DOHH2 (cell line): ENCODE data around the gene KISS1R.

Experiments used
- H3F3A ChIP-seq: fragments of 200-600 bp; sonication (generic), shearing (Covaris generic); 2 replicates; pipeline ENCODE4 v1.6.0; 2016; ENCODE audit warnings: antibody characterized with exemption, mild to moderate bottlenecking; ENCODE audit not compliant: control insufficient read depth, insufficient read depth
- H3K27ac ChIP-seq: fragments of 200-600 bp; sonication (generic); 2 replicates; pipeline ENCODE4 v1.5.1; 2014; ENCODE audit warnings: low read depth, mild to moderate bottlenecking, low read length, moderate library complexity
- H3K27me3 ChIP-seq: fragments of 200-600 bp; sonication (generic); 2 replicates; pipeline ENCODE4 v1.6.1; 2014; ENCODE audit warnings: mild to moderate bottlenecking, low read length, mixed read lengths; ENCODE audit not compliant: control insufficient read depth
- H3K36me3 ChIP-seq: fragments of 200-600 bp; sonication (generic); 2 replicates; pipeline ENCODE4 v1.6.1; 2014; ENCODE audit warnings: mild to moderate bottlenecking, low read length, moderate library complexity, mixed read lengths; ENCODE audit not compliant: control insufficient read depth
- H3K4me1 ChIP-seq: fragments of 200-600 bp; sonication (generic); 2 replicates; pipeline ENCODE4 v1.6.1; 2014; ENCODE audit warnings: mild to moderate bottlenecking, low read length, mixed read lengths; ENCODE audit not compliant: control insufficient read depth
- H3K4me2 ChIP-seq: fragments of 200-600 bp; sonication (generic); 2 replicates; pipeline ENCODE4 v1.6.0; 2014; ENCODE audit warnings: mild to moderate bottlenecking, low read length, moderate library complexity
- H3K4me3 ChIP-seq: fragments of 200-600 bp; sonication (generic); 2 replicates; pipeline ENCODE4 v1.5.1; 2014; ENCODE audit warnings: mild to moderate bottlenecking, low read length, mixed read lengths
- H3K79me2 ChIP-seq: fragments of 200-600 bp; sonication (generic); 2 replicates; pipeline ENCODE4 v1.6.1; 2014; ENCODE audit warnings: mild to moderate bottlenecking, low read length, mixed read lengths; ENCODE audit not compliant: control insufficient read depth
- H3K9me2 ChIP-seq: fragments of 200-600 bp; sonication (generic); replicated peaks from 2 replicates; pipeline ENCODE4 v1.6.1; 2014; ENCODE audit warnings: mild to moderate bottlenecking, low read length, mixed read lengths; ENCODE audit not compliant: control insufficient read depth
- H3K9me3 ChIP-seq: fragments of 200-600 bp; sonication (generic); 2 replicates; pipeline ENCODE4 v1.6.1; 2014; ENCODE audit warnings: antibody characterized with exemption, low read length, mixed read lengths; ENCODE audit not compliant: control insufficient read depth, insufficient read depth
- H4K20me1 ChIP-seq: fragments of 200-600 bp; sonication (generic); 2 replicates; pipeline ENCODE4 v1.6.0; 2014; ENCODE audit warnings: low read depth, mild to moderate bottlenecking, antibody characterized with exemption, low read length, moderate library complexity; ENCODE audit not compliant: control insufficient read depth, insufficient read depth
- EZH2phosphoT487 ChIP-seq: fragments of 200-600 bp; sonication (generic); IDR thresholded peaks from 2 replicates; pipeline ENCODE4 v1.6.1; 2017; ENCODE audit warnings: borderline replicate concordance, mild to moderate bottlenecking, antibody characterized with exemption, low read length, moderate library complexity, mixed read lengths
- TF ChIP-seq, protein P1 (sequence below): fragments of 200-600 bp; sonication (generic); IDR thresholded peaks from one replicate; pipeline ENCODE4 v1.5.1; 2014; ENCODE audit warnings: antibody characterized with exemption, mild to moderate bottlenecking, low read depth, low read length; ENCODE audit not compliant: poor library complexity, severe bottlenecking

KISS1R gene

DNA sequence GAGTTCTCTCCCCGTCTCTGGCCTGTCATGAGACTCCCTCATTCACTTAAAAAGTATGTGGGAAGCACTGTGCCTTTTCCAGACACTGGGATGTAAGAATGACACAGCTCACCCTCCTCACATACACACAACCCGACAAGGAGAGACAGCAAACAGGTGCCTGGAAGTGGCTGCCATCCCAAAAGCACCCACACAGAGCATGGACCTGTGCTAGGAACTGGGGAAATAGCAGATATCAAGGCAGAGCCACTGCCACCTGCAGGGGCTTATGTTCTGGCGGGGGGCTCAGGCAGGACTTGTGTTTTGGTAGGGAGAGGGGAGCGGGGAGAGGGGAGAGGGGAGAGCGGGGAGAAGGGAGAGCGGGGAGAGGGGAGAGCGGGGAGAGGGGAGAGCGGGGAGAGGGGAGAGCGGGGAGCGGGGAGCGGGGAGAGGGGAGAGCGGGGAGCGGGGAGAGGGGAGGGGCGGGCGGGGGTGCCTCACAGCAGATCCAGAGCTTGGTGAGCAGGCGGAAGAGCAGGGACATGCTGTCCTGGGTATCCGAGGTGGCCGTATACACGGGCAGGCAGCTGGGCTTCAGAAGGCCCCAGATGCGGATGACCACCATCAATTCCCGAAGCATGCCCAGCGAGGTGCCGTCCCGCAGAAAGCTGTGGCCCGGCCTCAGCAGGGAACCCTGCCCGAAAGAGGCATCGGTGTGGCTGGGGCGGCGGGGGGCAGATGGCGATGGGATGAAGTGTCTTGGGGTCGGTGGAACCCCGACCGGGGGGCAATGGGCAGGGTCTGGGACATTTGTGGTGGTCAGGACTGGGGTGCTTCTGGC is 45.5 kb upstream of the KISS1R start:
- peaks cover 5% of the 10 kb centered on the region; the same call in 1 of the 2 replicates for H3F3A ChIP-seq
- H3K4me3 ChIP-seq, result peak overlapping the region; percentile 63; the same call in 1 of the 2 replicates
- H3K4me1 ChIP-seq, result peaks cover 9% of the 10 kb centered on the region
- no peak overlapping the region for H3K27ac ChIP-seq
- H3K9me2 ChIP-seq, result no peaks in the 10 kb centered on the region
- no peaks in the 10 kb centered on the region for H3K79me2 ChIP-seq
- H3K36me3 ChIP-seq, result no peaks in the 10 kb centered on the region
- H3K4me2 ChIP-seq, result peak overlapping the region; percentile 71
- H4K20me1 ChIP-seq, result peaks cover 5% of the 10 kb centered on the region
- H3K27me3 ChIP-seq, result no peaks in the 10 kb centered on the region
- no peaks in the 10 kb centered on the region for H3K9me3 ChIP-seq
- TF ChIP-seq, protein P1, sequence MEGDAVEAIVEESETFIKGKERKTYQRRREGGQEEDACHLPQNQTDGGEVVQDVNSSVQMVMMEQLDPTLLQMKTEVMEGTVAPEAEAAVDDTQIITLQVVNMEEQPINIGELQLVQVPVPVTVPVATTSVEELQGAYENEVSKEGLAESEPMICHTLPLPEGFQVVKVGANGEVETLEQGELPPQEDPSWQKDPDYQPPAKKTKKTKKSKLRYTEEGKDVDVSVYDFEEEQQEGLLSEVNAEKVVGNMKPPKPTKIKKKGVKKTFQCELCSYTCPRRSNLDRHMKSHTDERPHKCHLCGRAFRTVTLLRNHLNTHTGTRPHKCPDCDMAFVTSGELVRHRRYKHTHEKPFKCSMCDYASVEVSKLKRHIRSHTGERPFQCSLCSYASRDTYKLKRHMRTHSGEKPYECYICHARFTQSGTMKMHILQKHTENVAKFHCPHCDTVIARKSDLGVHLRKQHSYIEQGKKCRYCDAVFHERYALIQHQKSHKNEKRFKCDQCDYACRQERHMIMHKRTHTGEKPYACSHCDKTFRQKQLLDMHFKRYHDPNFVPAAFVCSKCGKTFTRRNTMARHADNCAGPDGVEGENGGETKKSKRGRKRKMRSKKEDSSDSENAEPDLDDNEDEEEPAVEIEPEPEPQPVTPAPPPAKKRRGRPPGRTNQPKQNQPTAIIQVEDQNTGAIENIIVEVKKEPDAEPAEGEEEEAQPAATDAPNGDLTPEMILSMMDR, result no peak
- no peak for TF ChIP-seq EZH2phosphoT487

- peaks cover 9% of the 10 kb centered on the region for H3K4me1 ChIP-seq
- no peaks in the 10 kb centered on the region for H3K27me3 ChIP-seq
- peaks cover 5% of the 10 kb centered on the region; the same call in 1 of the 2 replicates for H3F3A ChIP-seq
- peak overlapping the region; percentile 63 for H3K4me3 ChIP-seq
- TF ChIP-seq, protein P1, result no peak
- TF ChIP-seq EZH2phosphoT487, result no peak
- no peaks in the 10 kb centered on the region for H3K79me2 ChIP-seq
- no peaks in the 10 kb centered on the region for H3K36me3 ChIP-seq
- no peak overlapping the region for H3K27ac ChIP-seq
- H3K9me3 ChIP-seq, result no peaks in the 10 kb centered on the region
- peak overlapping the region; percentile 71 for H3K4me2 ChIP-seq
- no peaks in the 10 kb centered on the region for H3K9me2 ChIP-seq
- peaks cover 5% of the 10 kb centered on the region for H4K20me1 ChIP-seq
These were observed 44.7 kb upstream of the KISS1R start for GRCh38 chr19:872266-872951.

- Histone ChIP-seq H3K4me2 (0 out of 2 replicates have a peak overlapping the region, but pooled peaks have one; percentile 4), H3K9me3 (no peaks in the 10 kb centered on the region), H3K79me2 (no peaks in the 10 kb centered on the region), H3K4me1 (peaks cover 9% of the 10 kb centered on the region), H3K4me3 (no peak overlapping the region), H3F3A (peaks cover 5% of the 10 kb centered on the region; the same call in 1 of the 2 replicates), H3K27ac (no peak overlapping the region), H4K20me1 (peaks cover 5% of the 10 kb centered on the region), H3K9me2 (no peaks in the 10 kb centered on the region), H3K27me3 (no peaks in the 10 kb centered on the region), H3K36me3 (no peaks in the 10 kb centered on the region)
- TF ChIP-seq, protein P1, result no peak
- TF ChIP-seq EZH2phosphoT487, result no peak
These were observed 44.0 kb upstream of the KISS1R start for GRCh38 chr19:873084-873483.
